Measurements from ENCODE around the gene USP40. TPM values are rescaled to one million over a fixed set of nuclear protein-coding genes. Genes with fewer than 3 reads are reported as not detected.

Gene USP40
- total RNA-seq, 2 donors from 2014 or later, result 11.6 to 12.5 TPM

DNA sequence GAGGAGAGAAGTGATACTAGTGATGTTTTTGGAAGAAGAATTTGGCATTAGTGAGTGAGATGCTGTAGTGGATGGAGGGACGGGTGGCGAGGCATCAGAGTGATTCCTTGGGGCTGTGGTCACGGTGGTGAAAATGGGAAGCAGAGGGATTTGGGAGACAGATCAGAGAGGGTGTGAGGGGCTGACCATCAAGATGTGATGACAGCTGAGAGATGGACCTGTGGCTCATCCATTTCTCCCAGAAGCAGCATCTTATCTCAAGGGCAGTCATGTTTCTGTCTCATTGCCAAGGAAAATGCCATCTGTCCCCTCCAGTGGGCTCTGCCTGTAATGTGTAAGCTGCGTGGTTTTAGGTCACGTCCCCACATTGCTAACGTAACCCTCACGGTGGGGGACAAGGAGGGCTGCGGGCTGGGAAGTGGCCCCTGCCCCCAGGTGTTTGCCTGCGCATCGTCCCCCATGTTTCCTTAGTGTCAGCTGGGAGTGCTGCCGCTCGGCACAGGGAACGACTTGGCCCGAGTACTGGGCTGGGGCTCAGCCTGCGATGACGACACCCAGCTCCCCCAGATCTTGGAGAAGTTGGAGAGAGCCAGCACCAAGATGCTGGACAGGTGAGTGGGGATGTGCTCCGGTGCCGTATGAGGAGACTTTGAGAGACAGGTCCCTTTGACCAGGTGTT lies 121.3 kb downstream of the USP40 start:
- Histone ChIP-seq H3K4me3 (no peak overlapping the region), H3K4me1 (peaks cover 0 to 21% of the 10 kb centered on the region in 2 donors), H3K27ac (peak overlapping the region; percentile 2 to 28), H3K27me3 (no peaks in the 10 kb centered on the region), H3K36me3 (peaks cover 83% of the 10 kb centered on the region), H3K9me3 (no peaks in the 10 kb centered on the region)
- no peak for DNase-seq (ENCODE audit: low spot score)
- TF ChIP-seq, protein P1, sequence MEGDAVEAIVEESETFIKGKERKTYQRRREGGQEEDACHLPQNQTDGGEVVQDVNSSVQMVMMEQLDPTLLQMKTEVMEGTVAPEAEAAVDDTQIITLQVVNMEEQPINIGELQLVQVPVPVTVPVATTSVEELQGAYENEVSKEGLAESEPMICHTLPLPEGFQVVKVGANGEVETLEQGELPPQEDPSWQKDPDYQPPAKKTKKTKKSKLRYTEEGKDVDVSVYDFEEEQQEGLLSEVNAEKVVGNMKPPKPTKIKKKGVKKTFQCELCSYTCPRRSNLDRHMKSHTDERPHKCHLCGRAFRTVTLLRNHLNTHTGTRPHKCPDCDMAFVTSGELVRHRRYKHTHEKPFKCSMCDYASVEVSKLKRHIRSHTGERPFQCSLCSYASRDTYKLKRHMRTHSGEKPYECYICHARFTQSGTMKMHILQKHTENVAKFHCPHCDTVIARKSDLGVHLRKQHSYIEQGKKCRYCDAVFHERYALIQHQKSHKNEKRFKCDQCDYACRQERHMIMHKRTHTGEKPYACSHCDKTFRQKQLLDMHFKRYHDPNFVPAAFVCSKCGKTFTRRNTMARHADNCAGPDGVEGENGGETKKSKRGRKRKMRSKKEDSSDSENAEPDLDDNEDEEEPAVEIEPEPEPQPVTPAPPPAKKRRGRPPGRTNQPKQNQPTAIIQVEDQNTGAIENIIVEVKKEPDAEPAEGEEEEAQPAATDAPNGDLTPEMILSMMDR (IDR thresholded peaks at IDR 0.05), result no peak

DNA sequence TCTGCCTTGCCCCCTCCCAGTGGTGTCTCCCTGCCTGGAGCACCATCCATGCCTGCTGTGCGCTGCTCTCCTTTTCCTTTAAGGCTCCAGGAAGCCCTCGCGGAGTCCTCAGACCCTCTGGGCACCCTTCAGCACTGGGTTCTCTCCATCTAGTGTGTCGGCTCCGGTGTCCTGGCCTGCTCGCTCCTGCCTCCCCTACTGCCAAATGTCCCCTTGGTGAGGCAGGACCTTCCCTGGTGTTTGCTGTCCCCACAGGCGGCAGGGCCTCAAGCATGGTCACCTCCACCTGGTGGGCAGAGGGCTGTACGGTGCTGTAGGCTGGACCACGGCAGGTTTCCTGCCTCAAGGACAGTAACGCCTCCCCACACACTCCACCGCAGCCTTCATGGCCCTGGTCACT lies 122.1 kb downstream of the USP40 start:
- no peaks in the 10 kb centered on the region for H3K9me3 ChIP-seq
- H3K27ac ChIP-seq, result peak overlapping the region; percentile 2 to 49
- DNase-seq (ENCODE audit: low spot score), result no peak
- no peaks in the 10 kb centered on the region for H3K27me3 ChIP-seq
- TF ChIP-seq, protein P1 (IDR thresholded peaks at IDR 0.05), result no peak
- H3K4me3 ChIP-seq, result no peak overlapping the region
- peaks cover 0 to 28% of the 10 kb centered on the region in 2 donors for H3K4me1 ChIP-seq
- H3K36me3 ChIP-seq, result peaks cover 83% of the 10 kb centered on the region

DNA sequence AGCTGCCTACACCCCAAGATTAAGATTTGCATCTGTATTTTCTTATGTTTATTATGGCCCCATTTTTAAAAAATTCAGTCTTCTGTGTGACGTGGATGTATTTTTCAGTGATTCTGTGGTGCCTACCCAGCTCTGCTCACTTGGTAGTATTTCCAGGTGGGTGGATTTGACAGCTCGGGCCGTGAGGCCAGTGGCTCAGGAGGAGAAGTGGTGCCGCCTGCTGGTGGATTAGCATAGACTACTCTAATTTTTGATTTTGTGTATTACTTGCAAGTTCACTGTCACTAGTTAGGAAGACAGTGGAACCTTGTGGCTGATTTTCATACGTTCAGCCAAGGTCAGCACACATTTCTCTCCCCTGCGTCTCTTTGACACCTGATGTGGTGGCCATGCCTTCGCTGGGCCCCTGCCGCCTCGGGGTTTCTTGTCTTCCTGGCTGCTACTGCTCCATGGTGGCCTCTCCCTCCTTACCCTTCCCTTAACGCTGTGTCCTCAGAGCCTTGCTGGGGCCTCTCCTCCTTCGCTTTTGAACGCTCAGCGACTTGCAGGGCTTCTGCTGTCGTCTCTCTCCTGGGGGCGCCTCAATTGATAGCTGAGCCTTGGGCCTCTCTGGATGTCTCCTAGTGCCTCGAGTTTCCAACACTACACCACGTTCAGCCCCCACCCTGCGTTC lies 122.9 kb downstream of the USP40 start:
- Histone ChIP-seq H3K36me3 (peaks cover 83% of the 10 kb centered on the region), H3K27me3 (no peaks in the 10 kb centered on the region), H3K4me1 (peaks cover 0 to 37% of the 10 kb centered on the region in 2 donors), H3K9me3 (no peaks in the 10 kb centered on the region), H3K27ac (no peak overlapping the region), H3K4me3 (no peak overlapping the region)
- TF ChIP-seq, protein P1 (IDR thresholded peaks at IDR 0.05), result peak; percentile 57 to 87
- DNase-seq (ENCODE audit: low spot score), result peak; percentile 80

DNA sequence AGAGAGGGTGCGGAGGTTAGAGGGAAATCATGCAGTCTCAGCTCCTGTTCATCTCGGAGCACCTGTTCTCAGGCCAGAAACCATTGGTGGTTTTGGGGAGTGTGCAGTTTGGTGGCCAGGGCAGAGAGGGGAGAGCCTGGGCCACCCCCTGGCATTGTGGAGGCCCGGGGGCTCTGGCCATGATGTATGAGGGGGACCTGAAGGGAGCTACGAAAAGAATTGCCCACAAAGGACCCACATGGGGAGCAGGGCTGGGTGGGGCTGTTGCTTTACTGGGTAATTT lies 124.6 kb downstream of the USP40 start:
- TF ChIP-seq, protein P1 (IDR thresholded peaks at IDR 0.05), result no peak
- H3K27ac ChIP-seq, result no peak overlapping the region
- peaks cover 83% of the 10 kb centered on the region for H3K36me3 ChIP-seq
- H3K27me3 ChIP-seq, result no peaks in the 10 kb centered on the region
- DNase-seq (ENCODE audit: low spot score), result no peak
- H3K4me3 ChIP-seq, result no peak overlapping the region
- peaks cover 0 to 37% of the 10 kb centered on the region in 2 donors for H3K4me1 ChIP-seq
- H3K9me3 ChIP-seq, result no peaks in the 10 kb centered on the region

DNA sequence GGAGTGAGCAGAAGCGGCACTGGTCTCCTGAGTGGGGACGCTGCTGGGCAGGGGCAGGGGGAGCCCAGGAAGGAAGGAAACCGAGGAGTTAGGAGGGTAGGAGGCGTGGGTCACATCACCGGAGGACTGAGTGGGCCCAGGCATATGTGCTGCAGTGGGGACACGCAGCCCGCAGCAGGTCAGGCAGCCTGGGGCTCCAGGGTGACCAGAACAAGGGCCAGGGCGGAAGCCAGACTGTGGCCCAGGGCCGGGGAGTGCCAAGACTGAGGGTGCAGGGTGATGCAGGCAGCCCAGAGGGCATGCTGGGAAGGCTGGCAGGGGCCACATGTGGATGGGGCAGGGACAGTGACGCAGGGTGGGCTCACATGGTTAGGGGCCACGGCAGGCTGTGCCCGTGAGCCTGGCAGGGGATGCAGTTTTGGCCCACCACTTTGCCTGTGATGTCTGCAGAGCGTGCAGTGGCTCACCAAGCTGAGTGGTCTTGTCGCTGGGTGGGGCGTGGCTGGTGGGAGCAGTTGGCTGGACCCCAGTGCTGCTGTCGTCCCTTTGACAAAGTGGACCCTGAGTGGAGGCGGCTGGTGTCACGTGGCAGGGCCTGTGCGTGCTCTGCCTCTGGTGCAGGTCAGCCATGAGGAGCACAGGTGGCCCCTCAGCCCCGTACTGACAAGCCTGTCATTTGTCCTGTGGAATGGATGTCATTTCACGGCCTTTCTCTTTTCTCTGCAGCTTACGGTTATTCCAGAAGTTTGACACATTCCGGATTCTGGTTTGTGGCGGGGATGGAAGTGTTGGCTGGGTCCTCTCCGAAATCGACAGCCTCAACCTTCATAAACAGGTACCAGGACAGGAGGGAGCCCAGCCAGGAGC lies 125.2 kb downstream of the USP40 start:
- Histone ChIP-seq H3K4me1 (peaks cover 0 to 42% of the 10 kb centered on the region in 2 donors), H3K36me3 (peaks cover 83% of the 10 kb centered on the region), H3K27me3 (no peaks in the 10 kb centered on the region), H3K27ac (no peak overlapping the region), H3K9me3 (no peaks in the 10 kb centered on the region), H3K4me3 (no peak overlapping the region)
- DNase-seq (ENCODE audit: low spot score), result no peak
- TF ChIP-seq, protein P1 (IDR thresholded peaks at IDR 0.05), result no peak

Data from right atrium auricular region (tissue), 2 donors.